ENCODE results near the gene CIAPIN1. TPM values are rescaled to one million over a fixed set of nuclear protein-coding genes. Genes with fewer than 3 reads are reported as not detected.

Gene CIAPIN1
- total RNA-seq, result 26.7 and 34.2 TPM in 2 replicates

GRCh38 chr16:57447186-57447962 lies at the start of gene CIAPIN1, which contains the start of gene COQ9:
Gene CIAPIN1, minus strand, starts transcription at chr16:57447385. Its CDS starts 6,457 bp downstream, at chr16:57440928.
Gene COQ9, plus strand, starts transcription at chr16:57447479. Its CDS starts 27 bp downstream, at chr16:57447506.

DNA sequence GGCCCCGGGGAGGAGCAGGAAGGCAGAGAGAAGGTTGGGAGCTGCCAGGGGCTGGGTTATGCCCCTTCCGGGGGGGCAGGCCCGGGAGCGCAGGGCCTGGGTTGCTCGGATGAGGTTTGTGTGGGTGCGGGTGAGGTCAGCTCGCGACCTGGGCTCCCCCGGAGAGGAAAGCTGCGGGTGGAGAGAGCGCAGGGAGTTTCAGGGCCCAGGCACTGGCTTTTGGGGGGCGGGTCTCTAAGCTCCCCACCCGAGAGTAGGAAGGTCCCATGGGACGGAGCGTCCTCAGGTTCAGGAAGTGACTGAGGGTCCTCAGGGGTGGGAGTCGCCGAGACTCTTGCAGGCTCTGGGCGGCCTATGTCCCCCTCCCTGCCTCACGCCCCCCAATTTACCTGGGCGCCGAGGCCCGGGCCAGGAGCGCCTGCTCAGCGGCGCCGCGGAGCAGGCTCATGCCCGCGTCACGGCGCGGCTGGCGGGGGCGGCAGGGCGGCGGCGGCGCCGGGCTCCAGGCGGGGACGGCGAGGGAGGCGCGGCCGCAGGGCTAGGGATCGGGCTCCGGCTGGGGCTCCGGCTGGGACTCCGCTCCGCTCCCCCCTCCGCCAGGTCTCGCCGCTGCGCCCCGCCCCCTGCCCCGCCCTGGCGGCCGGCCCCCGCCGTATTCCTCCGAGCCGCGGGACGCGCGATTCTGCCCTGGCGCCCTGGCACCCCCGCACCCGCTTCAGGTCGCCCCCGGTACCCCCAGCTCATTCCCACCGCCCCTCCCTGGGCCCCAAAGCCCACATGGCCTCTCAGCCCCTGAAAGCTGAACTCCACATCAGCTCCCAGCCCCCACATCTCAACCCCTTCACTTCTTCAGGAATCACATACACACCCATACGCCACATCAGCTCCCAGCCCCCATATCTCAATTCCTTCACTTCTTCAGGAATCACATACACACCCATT lies 39.0 kb upstream of the CIAPIN1 start, which contains the start of gene DOK4:
Gene DOK4 (minus strand): TSS at position 578 of the 942 bp plus-strand sequence. CDS start 6,986 bp downstream, outside the sequence.

DNA sequence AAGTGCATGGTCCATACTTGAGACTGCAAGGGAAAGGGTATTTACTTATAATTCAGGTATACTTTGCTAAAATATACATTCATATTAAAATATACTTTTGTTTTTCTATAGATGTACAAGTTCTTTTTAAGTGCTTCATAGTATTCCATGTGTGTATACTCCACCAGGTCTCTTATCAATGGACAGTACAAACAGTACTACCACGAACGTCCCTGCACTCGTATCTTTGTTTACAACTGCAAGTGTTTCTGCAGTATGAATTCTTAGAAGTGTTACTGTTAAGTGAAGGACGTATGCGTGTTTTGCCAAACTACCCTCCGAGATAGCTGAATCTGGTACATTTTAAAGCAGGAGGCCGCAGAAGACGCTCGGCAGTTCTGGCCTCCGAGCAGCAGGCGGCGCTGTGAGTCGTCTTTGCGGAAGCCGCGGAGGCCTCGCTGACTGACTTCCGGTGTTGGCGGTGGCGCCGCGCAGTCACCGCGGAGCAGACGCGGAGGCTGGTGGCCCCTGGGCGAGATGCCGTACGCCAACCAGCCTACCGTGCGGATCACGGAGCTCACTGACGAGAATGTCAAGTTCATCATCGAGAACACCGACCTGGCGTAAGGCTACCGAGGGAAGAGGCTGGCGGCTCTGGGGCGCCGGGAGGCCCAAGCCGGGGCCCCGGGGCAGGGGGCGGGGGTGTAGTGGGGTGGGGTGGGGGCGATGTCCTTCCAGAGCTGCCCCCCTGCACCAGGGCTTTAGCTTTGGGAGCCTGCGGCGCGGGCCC lies 15.2 kb upstream of the CIAPIN1 start, which contains the start of gene POLR2C:
Gene POLR2C (plus strand): TSS at position 471 of the 769 bp plus-strand sequence. CDS start 46 bp downstream, at position 517.

DNA sequence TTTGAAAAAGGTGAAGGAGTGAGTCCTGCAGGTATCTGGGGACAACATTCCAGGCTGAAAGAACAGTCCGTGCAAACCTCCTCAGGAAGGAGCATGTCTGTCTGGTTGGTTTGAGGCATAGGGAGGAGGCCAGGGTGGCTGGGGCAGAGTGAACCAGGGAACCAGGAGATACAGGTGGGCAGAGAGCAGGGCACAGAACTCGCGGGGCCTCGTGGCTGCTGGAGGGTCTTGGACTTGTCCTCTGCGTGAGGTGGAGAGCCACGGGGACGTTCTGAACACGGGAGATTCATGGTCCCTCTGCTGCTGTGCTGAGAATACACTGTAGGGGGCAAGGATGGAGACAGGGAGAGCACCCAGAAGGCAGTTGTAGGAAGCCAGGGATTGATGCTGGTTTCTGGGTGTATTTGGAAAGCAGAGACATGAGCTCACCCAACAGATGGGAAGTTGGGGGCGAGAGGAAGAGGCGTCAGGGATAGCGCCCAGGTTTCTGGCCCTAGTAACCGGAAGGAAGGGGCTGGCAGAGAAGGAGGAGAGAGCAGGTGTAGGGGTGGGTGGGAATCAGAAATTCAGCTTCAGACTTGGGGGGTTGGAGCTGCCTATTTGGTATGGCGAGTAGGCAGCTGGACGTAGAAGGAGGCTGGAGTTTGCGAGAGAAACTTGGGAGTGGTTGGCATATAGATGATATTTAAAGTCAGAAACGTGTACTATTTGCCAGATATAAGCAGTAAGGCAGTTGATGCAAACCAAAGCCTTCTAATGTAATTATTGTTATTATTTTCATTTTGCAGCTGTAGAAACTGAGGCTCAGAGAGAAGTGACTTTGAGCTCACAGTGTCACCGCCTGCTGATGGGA lies 43.0 kb downstream of the CIAPIN1 start, which contains the start of gene CCL17:
Gene CCL17 (plus strand): TSS at position 803 of the 853 bp plus-strand sequence. CDS start 9,166 bp downstream, outside the sequence.

Other genes with a start within 250 kb of the CIAPIN1 start
- gene ARL2BP, start 202.1 kb downstream of the CIAPIN1 start, total RNA-seq, result 82.6 and 83.4 TPM in 2 replicates
- not detected in 2 replicates for gene PLLP, start 162.7 kb downstream of the CIAPIN1 start, total RNA-seq
- not detected in 2 replicates for gene CCL22, start 88.6 kb downstream of the CIAPIN1 start, total RNA-seq
- gene CX3CL1, start 74.9 kb downstream of the CIAPIN1 start, total RNA-seq, result 0.18 and 1.5 TPM in 2 replicates
- not detected in 2 replicates for gene CCL17, start 42.6 kb downstream of the CIAPIN1 start, total RNA-seq
- gene COQ9, start 94 bp upstream of the CIAPIN1 start, total RNA-seq, result 31.8 and 35.8 TPM in 2 replicates
- 84.3 and 94.4 TPM in 2 replicates for gene POLR2C, start 15.3 kb upstream of the CIAPIN1 start, total RNA-seq
- gene DOK4, start 39.1 kb upstream of the CIAPIN1 start, total RNA-seq, result 41.7 and 51.4 TPM in 2 replicates
- gene CCDC102A, start 89.2 kb upstream of the CIAPIN1 start, total RNA-seq, result 21.7 and 24.0 TPM in 2 replicates
- not detected in 2 replicates for gene ADGRG5, start 95.3 kb upstream of the CIAPIN1 start, total RNA-seq
- gene ADGRG1, start 181.2 kb upstream of the CIAPIN1 start, total RNA-seq, result 3.9 and 5.6 TPM in 2 replicates
- not detected in 2 replicates for gene ADGRG3, start 220.9 kb upstream of the CIAPIN1 start, total RNA-seq
- gene DRC7, start 247.4 kb upstream of the CIAPIN1 start, total RNA-seq, result not detected in 2 replicates